EL (cell line): ENCODE measurements around the gene SEPSECS.
"Not testable (repeated sequence)": the region's sequence is repeated elsewhere in the genome, so short reads cannot be mapped to it uniquely, and the experiment has no call there.

ENCODE experiments used
- DNase-seq: peaks from one replicate; pipeline ENCODE4 v3.0.0-alpha.2; 2016

SEPSECS gene

GRCh38 chr4:25108556-25108955 is 51.7 kb downstream of the SEPSECS start:
- no peak for DNase-seq

- DNase-seq, result no peak
These were observed 52.3 kb downstream of the SEPSECS start for GRCh38 chr4:25107827-25108516.

- no peak for DNase-seq
These were observed 53.7 kb downstream of the SEPSECS start for GRCh38 chr4:25106363-25107151.

- DNase-seq, result no peak
These were observed 55.7 kb downstream of the SEPSECS start for GRCh38 chr4:25104591-25104990.

- no peak for DNase-seq
These were observed 56.8 kb downstream of the SEPSECS start for GRCh38 chr4:25103418-25103817.

GRCh38 chr4:25101836-25102235 is 58.4 kb downstream of the SEPSECS start:
- DNase-seq, result no peak

- DNase-seq, result no peak
These were observed 59.5 kb downstream of the SEPSECS start for GRCh38 chr4:25100710-25101109.

- DNase-seq, result no peak
These were observed 60.2 kb downstream of the SEPSECS start for GRCh38 chr4:25100021-25100555.

GRCh38 chr4:25098964-25099891 is 61.0 kb downstream of the SEPSECS start:
- DNase-seq, result peak; percentile 80

GRCh38 chr4:25096981-25097443 is 63.2 kb downstream of the SEPSECS start:
- no peak for DNase-seq

GRCh38 chr4:25096251-25096980 is 63.8 kb downstream of the SEPSECS start:
- DNase-seq, result no peak

- DNase-seq, result no peak
These were observed 64.4 kb downstream of the SEPSECS start for GRCh38 chr4:25095837-25096236.

GRCh38 chr4:25092139-25092538 is 68.1 kb downstream of the SEPSECS start:
- no peak for DNase-seq

- peak; percentile 41 for DNase-seq
These were observed 69.7 kb downstream of the SEPSECS start for GRCh38 chr4:25090516-25090915.

- no peak for DNase-seq
These were observed 71.0 kb downstream of the SEPSECS start for GRCh38 chr4:25089051-25089763.

GRCh38 chr4:25088093-25088952 is 71.9 kb downstream of the SEPSECS start:
- DNase-seq, result peak; percentile 32

- DNase-seq, result no peak
These were observed 74.6 kb downstream of the SEPSECS start for GRCh38 chr4:25085671-25086070.

GRCh38 chr4:25083441-25083840 is 76.8 kb downstream of the SEPSECS start:
- not testable (repeated sequence) for DNase-seq

- no peak for DNase-seq
These were observed 78.3 kb downstream of the SEPSECS start for GRCh38 chr4:25081866-25082471.

- no peak for DNase-seq
These were observed 79.7 kb downstream of the SEPSECS start for GRCh38 chr4:25080571-25080970.
